HG03469 (cell line): ENCODE measurements around the gene AOPEP.

ENCODE experiments used
- ATAC-seq: cut with Tn5 transposase; IDR thresholded peaks from one replicate; pipeline ENCODE4 v1.9.1; 2021; ENCODE audit warnings: mild to moderate bottlenecking, moderate library complexity, moderate number of reproducible peaks; ENCODE audit not compliant: unreplicated experiment

AOPEP gene

GRCh38 chr9:95053611-95054570 is 327.4 kb downstream of the AOPEP start:
- no peak for ATAC-seq

- no peak for ATAC-seq
Observed at GRCh38 chr9:95055334-95055850, 328.9 kb downstream of the AOPEP start.

GRCh38 chr9:95055851-95056551 is 329.5 kb downstream of the AOPEP start:
- no peak for ATAC-seq

DNA sequence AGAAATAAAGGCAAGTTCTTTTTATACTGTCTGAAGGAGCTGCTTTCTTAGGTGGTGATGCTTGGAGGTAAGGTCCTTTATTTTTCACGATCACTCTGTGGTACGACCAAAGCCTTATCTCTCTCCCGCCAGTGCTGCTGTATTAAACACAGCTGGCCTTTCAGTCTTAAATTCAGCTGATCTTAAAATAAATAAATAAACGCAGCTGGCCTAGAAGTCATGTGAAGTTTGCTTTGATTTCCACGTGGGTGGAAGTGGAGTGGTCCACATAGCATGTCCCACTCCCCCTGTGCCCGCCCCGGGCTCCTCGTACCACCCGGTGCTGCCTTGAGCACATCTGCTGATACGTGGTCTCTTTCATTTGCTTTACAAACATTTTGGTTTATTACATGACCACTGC is 330.6 kb downstream of the AOPEP start:
- ATAC-seq: no peak

DNA sequence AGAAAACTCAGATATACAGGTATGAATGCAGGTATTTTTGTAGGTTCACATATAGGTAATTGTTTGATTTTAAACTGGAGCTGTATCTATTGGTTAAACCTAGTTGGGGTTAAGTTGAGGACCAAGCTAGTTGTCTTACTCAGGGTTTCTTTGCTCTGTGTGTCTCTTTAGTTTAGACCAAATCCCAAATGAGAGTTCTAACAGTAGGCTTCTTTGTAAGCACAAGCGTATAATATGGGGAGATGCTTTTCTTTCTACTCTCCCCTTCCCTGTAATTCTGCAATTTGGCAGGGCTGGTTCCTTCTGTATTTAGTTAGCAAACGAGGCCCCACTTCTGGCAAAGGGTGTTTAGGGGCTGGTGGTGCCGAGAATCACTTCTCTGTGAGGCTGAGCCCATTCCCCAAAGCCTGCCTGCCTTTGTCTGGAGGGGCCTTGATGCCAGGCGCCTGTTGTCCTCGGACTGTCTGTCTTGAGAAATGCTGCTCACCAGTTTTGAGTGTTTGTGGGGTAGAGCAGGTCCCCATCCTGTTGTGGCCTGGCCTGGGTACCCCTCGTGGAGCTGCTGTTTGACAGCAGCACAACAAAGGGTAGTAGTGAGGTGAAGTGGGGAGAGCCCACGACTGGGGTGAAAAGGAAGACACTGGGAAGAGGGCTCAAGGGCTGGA is 331.8 kb downstream of the AOPEP start:
- no peak for ATAC-seq

GRCh38 chr9:95058795-95059386 is 332.4 kb downstream of the AOPEP start:
- ATAC-seq: no peak

DNA sequence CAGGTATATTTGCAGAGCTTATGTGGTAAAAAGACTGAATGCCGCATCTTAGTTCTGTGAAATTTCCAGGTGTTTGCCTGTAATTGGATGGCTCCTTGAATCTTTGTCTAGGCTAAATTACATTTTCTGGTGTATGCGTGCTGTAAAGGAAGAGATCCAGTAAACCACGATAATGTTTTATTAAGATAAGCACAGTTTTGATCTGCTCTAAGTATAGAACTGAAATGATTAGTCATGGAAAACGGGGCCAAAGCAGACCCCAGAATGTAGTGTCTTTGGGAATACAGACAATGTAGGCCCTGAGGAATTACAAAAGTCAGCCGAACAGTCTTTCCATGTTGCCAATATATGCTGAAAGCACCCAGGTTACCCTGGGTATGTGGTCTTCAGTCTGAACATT is 333.7 kb downstream of the AOPEP start:
- no peak for ATAC-seq

GRCh38 chr9:95060916-95061315 is 334.4 kb downstream of the AOPEP start:
- no peak for ATAC-seq

DNA sequence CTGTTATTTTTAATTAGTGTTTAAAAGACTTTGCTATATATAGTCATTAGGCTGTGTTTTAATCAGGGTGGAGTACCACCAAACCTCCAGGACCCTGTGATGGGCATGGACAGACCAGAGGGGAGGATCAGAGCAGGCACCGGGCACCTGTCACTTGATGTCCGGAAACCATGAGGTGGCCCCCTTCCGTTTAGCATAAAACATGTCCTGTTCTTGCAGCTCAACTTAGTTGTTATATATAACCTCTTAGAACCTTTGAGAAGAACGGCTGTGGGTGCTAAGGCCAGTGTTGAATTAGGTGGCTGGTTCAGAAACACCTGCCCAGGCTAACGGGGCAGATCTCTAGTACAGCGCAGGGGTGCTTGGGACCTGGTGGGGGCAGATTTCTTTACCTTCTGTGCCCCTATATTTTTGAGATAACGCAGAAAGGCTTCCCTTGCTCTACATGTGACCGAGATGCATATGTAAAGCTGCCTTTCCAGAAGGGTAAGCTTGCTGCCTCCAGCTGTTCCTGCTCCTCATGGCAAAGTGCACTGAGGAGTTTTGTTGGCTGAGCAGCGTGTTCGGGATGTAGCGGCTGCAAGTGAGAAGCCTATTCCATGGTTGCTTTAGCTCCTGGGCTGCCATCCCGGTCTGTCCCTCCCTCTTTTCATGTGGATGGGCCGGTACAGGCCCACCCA is 335.6 kb downstream of the AOPEP start:
- no peak for ATAC-seq

GRCh38 chr9:95062596-95063065 is 336.1 kb downstream of the AOPEP start:
- ATAC-seq: no peak

GRCh38 chr9:95063300-95063699 is 336.8 kb downstream of the AOPEP start:
- ATAC-seq: no peak

DNA sequence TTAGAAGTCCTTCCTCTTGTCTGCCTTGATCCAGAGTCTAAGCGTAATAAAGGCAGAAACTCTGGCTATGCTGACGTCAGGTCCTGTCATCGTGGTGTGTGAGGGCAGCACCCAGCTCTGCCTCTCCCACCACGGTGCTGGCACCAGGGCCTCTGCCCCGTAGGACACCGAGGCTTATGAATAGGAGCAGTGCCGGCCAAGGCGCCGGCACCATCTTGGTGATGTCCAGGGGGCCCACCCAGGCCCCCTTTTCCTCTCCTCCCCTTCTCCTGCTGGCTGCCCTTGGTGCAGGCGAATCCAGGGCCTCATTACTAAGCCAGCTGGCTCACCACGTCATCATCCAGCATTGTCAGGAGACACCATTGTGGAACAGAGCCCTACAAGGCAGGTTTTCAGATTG is 338.7 kb downstream of the AOPEP start:
- ATAC-seq: no peak

DNA sequence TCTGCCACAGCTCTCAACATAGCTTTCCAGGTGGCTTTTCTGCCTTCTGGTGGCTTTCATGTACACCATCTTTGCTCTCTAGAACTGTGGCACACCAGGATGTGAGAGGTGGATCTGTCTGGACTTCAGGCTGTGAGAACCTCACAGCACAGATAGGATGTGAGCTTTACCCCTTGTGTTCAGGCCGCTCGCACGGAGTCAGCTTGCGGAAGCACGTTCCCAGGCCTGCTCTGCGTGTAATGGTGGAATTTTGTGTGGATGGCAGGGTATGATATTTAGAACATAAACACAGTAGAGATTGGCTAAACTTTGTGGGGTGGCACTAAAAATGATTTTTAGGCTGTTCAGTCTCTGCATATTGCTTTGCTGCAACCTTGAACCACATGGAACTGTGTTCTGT is 340.6 kb downstream of the AOPEP start:
- ATAC-seq: no peak

DNA sequence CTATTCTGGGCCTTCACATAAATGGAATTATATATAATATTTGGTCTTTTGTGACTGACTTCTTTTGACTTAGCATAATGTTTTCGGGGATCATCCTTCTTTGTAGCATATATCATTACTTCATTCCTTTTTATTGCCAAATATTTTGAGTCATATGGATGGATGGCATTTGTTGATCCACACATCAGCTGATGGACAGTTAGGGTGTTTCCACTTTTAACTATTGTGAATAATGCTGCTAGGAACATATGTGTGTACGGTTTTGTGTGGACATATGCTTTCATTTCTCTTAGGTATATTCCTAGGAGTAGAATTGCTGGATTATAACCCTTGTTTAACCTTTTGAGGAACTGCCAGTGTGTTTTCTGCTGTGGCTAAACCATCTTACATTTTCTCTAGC is 341.4 kb downstream of the AOPEP start:
- ATAC-seq: no peak

DNA sequence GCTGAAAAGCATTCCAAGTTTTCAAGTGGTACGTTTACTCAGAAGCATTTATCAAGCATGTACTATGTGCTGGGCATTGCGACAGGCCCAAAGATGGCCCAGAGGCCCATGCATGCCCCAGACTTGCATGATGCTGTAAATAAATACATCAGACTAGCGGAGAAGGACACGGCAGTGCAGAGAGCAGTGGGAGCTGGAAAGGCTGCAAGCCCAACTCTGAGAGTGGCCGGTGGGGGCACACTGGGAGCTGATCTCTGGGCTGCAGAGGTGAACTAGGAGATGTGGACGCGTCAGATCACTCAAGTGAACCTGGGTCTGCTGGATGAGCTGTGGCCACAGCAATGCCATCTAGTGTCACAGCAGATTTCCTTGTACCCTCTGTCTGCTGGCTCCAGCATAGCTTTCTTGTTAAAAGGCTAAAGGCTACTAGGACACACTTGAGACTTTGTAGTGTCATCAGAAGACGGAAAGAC is 344.1 kb downstream of the AOPEP start:
- no peak for ATAC-seq

- no peak for ATAC-seq
Observed at GRCh38 chr9:95071450-95071849, 345.0 kb downstream of the AOPEP start.

DNA sequence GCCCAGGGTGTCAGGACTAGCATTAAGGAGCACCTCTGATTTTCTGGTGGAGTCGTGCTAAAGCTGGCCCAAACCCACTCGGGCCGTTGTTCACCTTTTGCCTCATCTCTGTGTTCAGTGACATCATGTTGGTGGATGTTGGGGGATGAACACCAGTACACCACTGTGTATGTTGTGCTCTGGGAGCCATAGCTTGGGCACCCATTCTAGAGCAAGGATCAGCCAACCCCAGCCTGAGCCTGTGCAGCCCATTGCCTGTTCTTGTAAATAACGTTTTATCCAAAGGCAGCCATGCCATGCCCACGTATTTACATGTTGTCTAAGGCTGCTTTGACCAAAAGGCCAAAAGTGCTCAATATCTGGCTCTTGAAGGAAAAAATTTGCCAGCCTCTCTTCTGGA is 345.4 kb downstream of the AOPEP start:
- no peak for ATAC-seq

GRCh38 chr9:95073042-95073607 is 346.6 kb downstream of the AOPEP start:
- ATAC-seq: no peak

- no peak for ATAC-seq
Observed at GRCh38 chr9:95073918-95074317, 347.4 kb downstream of the AOPEP start.

DNA sequence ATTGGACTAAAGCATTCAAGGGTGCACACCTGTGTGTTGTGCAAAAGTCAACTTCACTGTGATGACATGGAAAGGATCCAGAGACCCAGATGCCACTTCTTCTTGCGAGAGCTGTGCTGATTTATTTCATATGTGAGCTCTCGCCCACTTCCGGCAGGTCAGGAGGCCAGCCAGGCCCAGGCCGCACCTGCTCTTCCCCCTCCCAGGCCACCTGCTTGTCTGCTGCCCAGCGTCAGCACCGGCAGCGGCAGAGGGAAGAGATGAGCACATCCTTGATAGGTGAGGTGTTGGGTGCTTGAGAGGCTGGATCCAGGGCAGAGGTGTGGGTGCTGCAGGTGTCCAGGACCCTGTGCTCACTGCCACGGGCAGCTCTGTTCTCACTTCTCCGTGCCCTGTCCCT is 348.1 kb downstream of the AOPEP start:
- no peak for ATAC-seq
